GM19455 (cell line): ENCODE results near the gene PRCC.

Experiments used
- ATAC-seq: cut with Tn5 transposase; IDR thresholded peaks from one replicate; pipeline ENCODE4 v1.9.1; 2021; ENCODE audit not compliant: unreplicated experiment

Gene PRCC

GRCh38 chr1:156813298-156813697 lies 46.0 kb downstream of the PRCC start:
- no peak for ATAC-seq

GRCh38 chr1:156813750-156814570 lies 46.6 kb downstream of the PRCC start:
- ATAC-seq = no peak

GRCh38 chr1:156814571-156815260 lies 47.4 kb downstream of the PRCC start:
- ATAC-seq = no peak

- no peak for ATAC-seq
Observed at GRCh38 chr1:156815307-156815826, 48.0 kb downstream of the PRCC start.

- ATAC-seq = no peak
Observed at GRCh38 chr1:156815961-156816422, 48.7 kb downstream of the PRCC start.

GRCh38 chr1:156816561-156817328 lies 49.4 kb downstream of the PRCC start, which contains the start of gene SH2D2A:
Gene SH2D2A, minus strand, starts transcription at chr1:156816848. Its CDS starts 140 bp downstream, at chr1:156816708.
- ATAC-seq = peak; percentile 76

GRCh38 chr1:156821801-156822200 lies 54.5 kb downstream of the PRCC start:
- ATAC-seq = no peak

- no peak for ATAC-seq
Observed at GRCh38 chr1:156822680-156823079, 55.3 kb downstream of the PRCC start.

GRCh38 chr1:156823210-156823790 lies 56.0 kb downstream of the PRCC start:
- no peak for ATAC-seq

- no peak for ATAC-seq
Observed at GRCh38 chr1:156826630-156827029, 59.3 kb downstream of the PRCC start.

GRCh38 chr1:156828400-156829124 lies 61.2 kb downstream of the PRCC start:
- ATAC-seq = no peak

GRCh38 chr1:156832434-156832833 lies 65.1 kb downstream of the PRCC start:
- ATAC-seq = no peak

- ATAC-seq = no peak
Observed at GRCh38 chr1:156833603-156834002, 66.3 kb downstream of the PRCC start.

- no peak for ATAC-seq
Observed at GRCh38 chr1:156834322-156834721, 67.0 kb downstream of the PRCC start.

- no peak for ATAC-seq
Observed at GRCh38 chr1:156836041-156836654, 68.8 kb downstream of the PRCC start.

- ATAC-seq = no peak
Observed at GRCh38 chr1:156836892-156837291, 69.6 kb downstream of the PRCC start.

GRCh38 chr1:156838972-156839371 lies 71.6 kb downstream of the PRCC start:
- ATAC-seq = no peak

GRCh38 chr1:156839426-156840109 lies 72.2 kb downstream of the PRCC start:
- no peak for ATAC-seq
